Measurements from ENCODE around the gene IGFL1.

- no peak for TF ChIP-seq CTCF (IDR thresholded peaks at IDR 0.05)
- no peak for TF ChIP-seq POLR2A (IDR thresholded peaks at IDR 0.05)
Measured at GRCh38 chr19:46209051-46209450, 20.5 kb upstream of the IGFL1 start.

All from body of pancreas (tissue), 4 donors.